ENCODE measurements around the gene PRKAR1B. TPM values are rescaled to one million over a fixed set of nuclear protein-coding genes. Genes with fewer than 3 reads are reported as not detected.
A peak's percentile ranks its signal among the peaks of the same experiment; 100 is the strongest.

Gene PRKAR1B
- total RNA-seq, 2 experiments from 2014 or later: 28.0 to 28.2 TPM

GRCh38 chr7:544338-545221 is 182.5 kb downstream of the PRKAR1B start:
- POLR2A ChIA-PET: no interaction called here
- CTCF ChIA-PET: no interaction called here

DNA sequence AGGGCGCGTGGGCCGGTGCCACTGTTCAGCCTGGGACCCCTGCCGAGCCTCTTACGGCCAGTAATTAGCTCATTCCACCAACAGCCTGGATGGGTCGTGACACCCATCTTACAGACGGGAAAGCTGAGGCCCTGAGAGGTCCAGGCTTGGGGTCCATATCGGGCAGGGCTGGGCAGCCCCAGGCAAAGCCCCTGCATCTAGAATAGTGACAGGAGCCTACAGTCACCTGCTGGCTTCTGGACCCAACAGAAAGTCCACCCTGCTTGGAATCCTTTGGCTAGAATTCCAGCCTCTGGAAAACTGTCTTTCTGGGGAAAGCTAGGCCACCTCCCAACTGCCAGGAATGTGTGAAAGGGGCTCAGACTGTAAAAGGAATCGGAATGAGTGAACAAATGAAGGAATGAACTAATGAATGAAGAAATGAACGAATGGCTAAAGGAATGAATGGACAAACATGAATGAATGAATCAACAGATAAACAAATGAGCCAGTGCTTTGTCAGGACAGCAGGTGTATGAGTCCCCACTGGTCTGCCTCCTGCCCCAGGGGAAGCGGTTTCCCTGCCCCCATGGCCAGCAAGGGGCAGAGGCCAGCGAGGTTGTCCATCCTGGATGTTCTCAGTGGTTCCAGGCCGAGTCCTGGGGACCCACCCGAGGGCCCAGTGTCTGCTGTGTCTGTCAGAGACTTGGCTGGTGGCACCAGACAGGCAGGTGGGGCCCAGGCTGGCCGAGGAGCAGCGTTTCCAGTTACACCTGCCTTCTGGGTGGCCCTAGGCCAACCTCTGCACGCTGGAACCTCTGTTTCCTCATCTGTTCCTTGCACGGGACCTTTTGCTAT is 183.4 kb downstream of the PRKAR1B start:
- ChIA-PET POLR2A (no interaction called here), CTCF (no interaction called here)
- intact Hi-C loops (cut with micrococcal nuclease): no loop called here
- H3K4me3 Mint-ChIP-seq: no peak overlapping the region
- H3K9me3 Mint-ChIP-seq: peaks cover 5% of the 10 kb centered on the region
- H3K27me3 Mint-ChIP-seq: no peaks in the 10 kb centered on the region
- H3K36me3 Mint-ChIP-seq: peaks cover under 1% of the 10 kb centered on the region
- H3K4me1 Mint-ChIP-seq (ENCODE audit: low read depth): peaks cover 3% of the 10 kb centered on the region
- no peak overlapping the region for H3K27ac Mint-ChIP-seq
- no peak for DNase-seq

More at GRCh38 chr7:544338-545221, 182.5 kb downstream of the PRKAR1B start:
- Mint-ChIP-seq H3K27me3 (no peaks in the 10 kb centered on the region), H3K9me3 (peaks cover 5% of the 10 kb centered on the region), H3K4me1 (ENCODE audit: low read depth) (peaks cover 3% of the 10 kb centered on the region), H3K27ac (no peak overlapping the region), H3K36me3 (peaks cover 5% of the 10 kb centered on the region), H3K4me3 (no peak overlapping the region)
- no peak for DNase-seq
- intact Hi-C loops (cut with micrococcal nuclease): no loop called here

GRCh38 chr7:542713-543500 is 184.2 kb downstream of the PRKAR1B start:
- H3K4me3 Mint-ChIP-seq: no peak overlapping the region
- peaks cover 3% of the 10 kb centered on the region for H3K4me1 Mint-ChIP-seq (ENCODE audit: low read depth)
- H3K36me3 Mint-ChIP-seq: no peaks in the 10 kb centered on the region
- intact Hi-C loops (cut with micrococcal nuclease): no loop called here
- CTCF ChIA-PET: no interaction called here
- no peaks in the 10 kb centered on the region for H3K27me3 Mint-ChIP-seq
- POLR2A ChIA-PET: no interaction called here
- peaks cover 5% of the 10 kb centered on the region for H3K9me3 Mint-ChIP-seq
- peak; percentile 49 for DNase-seq
- H3K27ac Mint-ChIP-seq: no peak overlapping the region

GRCh38 chr7:542131-542712 is 184.9 kb downstream of the PRKAR1B start:
- Mint-ChIP-seq H3K4me3 (no peak overlapping the region), H3K27me3 (no peaks in the 10 kb centered on the region), H3K4me1 (ENCODE audit: low read depth) (peaks cover 3% of the 10 kb centered on the region), H3K9me3 (peaks cover 5% of the 10 kb centered on the region), H3K36me3 (no peaks in the 10 kb centered on the region), H3K27ac (no peak overlapping the region)
- ChIA-PET CTCF (no interaction called here), POLR2A (no interaction called here)
- intact Hi-C loops (cut with micrococcal nuclease): no loop called here
- no peak for DNase-seq

DNA sequence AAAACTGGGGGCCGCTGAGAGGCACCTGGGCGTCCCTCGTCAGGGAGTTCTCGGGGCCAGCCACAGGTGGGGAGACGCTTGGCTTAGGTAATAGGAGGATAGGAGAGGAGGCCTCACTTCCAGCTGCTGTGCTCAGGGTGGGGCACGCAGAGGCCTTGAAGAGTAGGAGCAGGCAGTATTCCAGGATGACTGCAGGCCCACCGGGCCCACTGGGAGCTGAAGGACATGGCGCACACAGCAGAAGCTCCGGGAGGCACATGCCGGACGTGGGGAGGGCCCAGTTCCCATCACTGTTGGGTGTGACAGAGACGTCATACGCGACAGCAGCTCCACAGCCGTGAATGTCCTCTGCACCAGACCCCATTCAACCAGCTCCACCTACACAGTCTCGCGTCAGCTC is 185.4 kb downstream of the PRKAR1B start:
- Mint-ChIP-seq H3K4me3 (no peak overlapping the region), H3K27me3 (no peaks in the 10 kb centered on the region), H3K9me3 (peaks cover 5% of the 10 kb centered on the region), H3K4me1 (ENCODE audit: low read depth) (peaks cover 3% of the 10 kb centered on the region), H3K27ac (no peak overlapping the region), H3K36me3 (no peaks in the 10 kb centered on the region)
- intact Hi-C loops (cut with micrococcal nuclease): no loop called here
- ChIA-PET CTCF (no interaction called here), POLR2A (no interaction called here)
- DNase-seq: no peak

DNA sequence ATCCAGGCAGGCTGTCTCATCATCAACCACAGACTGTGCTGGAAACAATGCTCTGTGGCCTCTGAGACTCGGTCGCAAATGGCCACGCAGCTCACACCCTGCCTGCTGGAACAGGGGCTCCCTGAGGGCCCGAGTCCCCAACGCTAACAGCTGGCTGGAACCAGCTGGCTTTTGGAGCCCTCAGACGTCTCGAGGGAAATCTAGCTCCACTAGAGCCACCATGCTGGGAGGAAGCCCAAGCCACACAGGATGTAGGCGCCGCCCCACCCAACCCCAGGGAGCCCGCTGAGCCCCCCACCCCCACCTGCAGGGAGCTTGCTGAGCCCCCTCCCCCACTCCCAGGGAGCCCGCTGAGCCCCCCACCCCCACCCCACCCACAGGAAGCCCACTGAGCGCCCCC is 186.1 kb downstream of the PRKAR1B start:
- intact Hi-C loops (cut with micrococcal nuclease): no loop called here
- POLR2A ChIA-PET: no interaction called here
- H3K4me3 Mint-ChIP-seq: no peak overlapping the region
- CTCF ChIA-PET: no interaction called here
- H3K27me3 Mint-ChIP-seq: no peaks in the 10 kb centered on the region
- H3K4me1 Mint-ChIP-seq (ENCODE audit: low read depth): peaks cover 3% of the 10 kb centered on the region
- DNase-seq: no peak
- peaks cover 5% of the 10 kb centered on the region for H3K9me3 Mint-ChIP-seq
- no peaks in the 10 kb centered on the region for H3K36me3 Mint-ChIP-seq
- H3K27ac Mint-ChIP-seq: no peak overlapping the region

- Mint-ChIP-seq H3K4me3 (no peak overlapping the region), H3K36me3 (no peaks in the 10 kb centered on the region), H3K27me3 (no peaks in the 10 kb centered on the region), H3K4me1 (ENCODE audit: low read depth) (peaks cover 3% of the 10 kb centered on the region), H3K27ac (no peak overlapping the region), H3K9me3 (peaks cover 5% of the 10 kb centered on the region)
- POLR2A ChIA-PET: no interaction called here
- intact Hi-C loops (cut with micrococcal nuclease): no loop called here
- CTCF ChIA-PET: no interaction called here
- DNase-seq: no peak
Measured at GRCh38 chr7:540579-540978, 186.5 kb downstream of the PRKAR1B start.

- no peak overlapping the region for H3K4me3 Mint-ChIP-seq
- CTCF ChIA-PET: no interaction called here
- POLR2A ChIA-PET: no interaction called here
Measured at GRCh38 chr7:539731-540411, 187.2 kb downstream of the PRKAR1B start.

GRCh38 chr7:538764-539685 is 188.1 kb downstream of the PRKAR1B start:
- Mint-ChIP-seq H3K4me1 (ENCODE audit: low read depth) (peaks cover 3% of the 10 kb centered on the region), H3K4me3 (no peak overlapping the region), H3K9me3 (no peaks in the 10 kb centered on the region), H3K27ac (no peak overlapping the region), H3K36me3 (no peaks in the 10 kb centered on the region), H3K27me3 (no peaks in the 10 kb centered on the region)
- ChIA-PET CTCF (no interaction called here), POLR2A (no interaction called here)
- no peak for DNase-seq
- intact Hi-C loops (cut with micrococcal nuclease): no loop called here

More at GRCh38 chr7:539731-540411, 187.2 kb downstream of the PRKAR1B start:
- peaks cover 3% of the 10 kb centered on the region for H3K4me1 Mint-ChIP-seq (ENCODE audit: low read depth)
- no peaks in the 10 kb centered on the region for H3K27me3 Mint-ChIP-seq
- intact Hi-C loops (cut with micrococcal nuclease): no loop called here
- H3K27ac Mint-ChIP-seq: no peak overlapping the region
- H3K9me3 Mint-ChIP-seq: no peaks in the 10 kb centered on the region
- no peak for DNase-seq
- H3K36me3 Mint-ChIP-seq: no peaks in the 10 kb centered on the region

- Mint-ChIP-seq H3K27ac (no peak overlapping the region), H3K4me3 (no peak overlapping the region), H3K4me1 (ENCODE audit: low read depth) (peaks cover 3% of the 10 kb centered on the region), H3K9me3 (no peaks in the 10 kb centered on the region), H3K27me3 (no peaks in the 10 kb centered on the region), H3K36me3 (no peaks in the 10 kb centered on the region)
- ChIA-PET CTCF (no interaction called here), POLR2A (no interaction called here)
- DNase-seq: no peak
- intact Hi-C loops (cut with micrococcal nuclease): no loop called here
Measured at GRCh38 chr7:537911-538634, 189.0 kb downstream of the PRKAR1B start.
